CD4-positive, alpha-beta memory T cell (primary cell): ENCODE measurements around the gene ART3. TPM values are rescaled to one million over a fixed set of nuclear protein-coding genes. Genes with fewer than 3 reads are reported as not detected.
A peak's percentile ranks its signal among the peaks of the same experiment; 100 is the strongest.

ENCODE experiments used
- CTCF ChIA-PET: fragments of 350-600 bp; sonication (Branson Sonifier 250); formaldehyde crosslinking; loops from one replicate; lab custom pipeline; 2021; ENCODE audit warnings: inconsistent platforms; ENCODE audit not compliant: partially characterized antibody; lab: Charles Lee
- POLR2A ChIA-PET: fragments of 350-600 bp; sonication (Branson Sonifier 250); formaldehyde crosslinking; loops from one replicate; lab custom pipeline; 2021; ENCODE audit not compliant: partially characterized antibody; lab: Charles Lee
- DNase-seq, 5 donors: peaks; one replicate each; pipeline versions ENCODE4 v3.0.0 to v3.0.0-alpha.2; 2020 to 2022; ENCODE audit warnings: mixed read lengths in 1 of 5
- H3K27ac ChIP-seq: one replicate; pipeline ENCODE4 v1.7.0; 2013; ENCODE audit warnings: low read depth, low read length
- H3K27me3 ChIP-seq: 2 replicates; pipeline ENCODE4 v1.7.0; 2013; ENCODE audit warnings: mild to moderate bottlenecking, low read length, moderate library complexity; ENCODE audit not compliant: insufficient read depth
- H3K36me3 ChIP-seq: 2 replicates; pipeline ENCODE4 v1.7.0; 2013; ENCODE audit warnings: mild to moderate bottlenecking, low read length, moderate library complexity; ENCODE audit not compliant: insufficient read depth
- H3K4me1 ChIP-seq: 2 replicates; pipeline ENCODE4 v1.7.0; 2013; ENCODE audit warnings: mild to moderate bottlenecking, low read length, moderate library complexity; ENCODE audit not compliant: insufficient read depth
- H3K4me3 ChIP-seq, 2 donors: one replicate each; pipeline ENCODE4 v1.7.0; 2013; ENCODE audit warnings: low read length in 2 of 2, mild to moderate bottlenecking in 1 of 2
- H3K9me3 ChIP-seq, 2 donors: one replicate each; pipeline ENCODE4 v1.7.0; 2013; ENCODE audit warnings: low read length in 2 of 2, control low read depth in 1 of 2; ENCODE audit not compliant: control insufficient read depth in 1 of 2
- H3K27ac Mint-ChIP-seq, 7 donors: one replicate each; pipeline ENCODE4 v1.8.0; 2020 to 2021; ENCODE audit warnings: mixed read lengths in 7 of 7, mild to moderate bottlenecking in 6 of 7, inconsistent platforms in 3 of 7, moderate library complexity in 3 of 7
- H3K27me3 Mint-ChIP-seq, 2 donors: one replicate each; pipeline ENCODE4 v1.8.0; 2020 to 2021; ENCODE audit warnings: mixed read lengths in 2 of 2
- H3K36me3 Mint-ChIP-seq, 2 donors: one replicate each; pipeline ENCODE4 v1.8.0; 2020 to 2021; ENCODE audit warnings: mixed read lengths in 2 of 2, inconsistent platforms in 1 of 2, mild to moderate bottlenecking in 1 of 2
- H3K4me1 Mint-ChIP-seq, 4 donors: one replicate each; pipeline ENCODE4 v1.8.0; 2020 to 2021; ENCODE audit warnings: mixed read lengths in 4 of 4, mild to moderate bottlenecking in 1 of 4
- H3K4me3 Mint-ChIP-seq, 8 donors: one replicate each; pipeline ENCODE4 v1.8.0; 2020 to 2021; ENCODE audit warnings: mixed read lengths in 8 of 8, mild to moderate bottlenecking in 7 of 8, moderate library complexity in 6 of 8, inconsistent platforms in 3 of 8
- H3K9me3 Mint-ChIP-seq, 8 donors: one replicate each; pipeline ENCODE4 v1.8.0; 2020 to 2021; ENCODE audit warnings: mixed read lengths in 8 of 8, mild to moderate bottlenecking in 5 of 8, inconsistent platforms in 3 of 8, moderate library complexity in 1 of 8
- intact Hi-C: fragments of 100-400 bp; cut with micrococcal nuclease; formaldehyde crosslinking; loops from one replicate; pipeline ENCODE4 v1.15.1; 2023
- polyA plus RNA-seq, 2 donors: library from polyadenylated mRNA; unstranded; fragments of 300-500 nt; fragmentation: Illumina TruSeq; gene quantifications; one replicate each; pipeline ENCODE4 v1.2.3, GENCODE V29; 2021
- total RNA-seq, 2 experiments: library from RNA; stranded (reverse); gene quantifications; one replicate each; pipeline ENCODE4 v1.2.3, GENCODE V29; 2021

The ART3 gene, protein sequence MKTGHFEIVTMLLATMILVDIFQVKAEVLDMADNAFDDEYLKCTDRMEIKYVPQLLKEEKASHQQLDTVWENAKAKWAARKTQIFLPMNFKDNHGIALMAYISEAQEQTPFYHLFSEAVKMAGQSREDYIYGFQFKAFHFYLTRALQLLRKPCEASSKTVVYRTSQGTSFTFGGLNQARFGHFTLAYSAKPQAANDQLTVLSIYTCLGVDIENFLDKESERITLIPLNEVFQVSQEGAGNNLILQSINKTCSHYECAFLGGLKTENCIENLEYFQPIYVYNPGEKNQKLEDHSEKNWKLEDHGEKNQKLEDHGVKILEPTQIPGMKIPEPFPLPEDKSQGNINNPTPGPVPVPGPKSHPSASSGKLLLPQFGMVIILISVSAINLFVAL
- total RNA-seq (not detected), polyA plus RNA-seq (not detected)

GRCh38 chr4:76074468-76074867, at the start of gene ART3:
ART3 (plus strand) TSS chr4:76074709; CDS start chr4:76075890, 1,181 bp downstream.
- Histone ChIP-seq H3K4me3 (no peak within 1 kb of the TSS), H3K27ac (no peak within 1 kb of the TSS), H3K27me3 (no peaks in the 10 kb centered on the region), H3K9me3 (no peaks in the 10 kb centered on the region), H3K4me1 (no peaks in the 10 kb centered on the region), H3K36me3 (no peaks in the 10 kb centered on the region)
- ChIA-PET POLR2A (interaction anchor here (0.9 kb wide), 1 partner anchor 16 kb away, joined by 4 read pairs; no protein-coding TSS in a partner anchor), CTCF (interaction anchor here (2.4 to 4.2 kb wide), 2 partner anchors 7 to 79 kb away, joined by 9 to 11 read pairs; no protein-coding TSS in a partner anchor)
- Mint-ChIP-seq H3K27me3 (peaks cover 3 to 4% of the 10 kb centered on the region in 2 donors), H3K4me1 (no peaks in the 10 kb centered on the region), H3K4me3 (no peak within 1 kb of the TSS), H3K36me3 (no peaks in the 10 kb centered on the region), H3K9me3 (peaks cover 0 to 1% (median 0%) of the 10 kb centered on the region in 8 donors), H3K27ac (no peak within 1 kb of the TSS)
- intact Hi-C loops = no loop called here
- no peak for DNase-seq

DNA sequence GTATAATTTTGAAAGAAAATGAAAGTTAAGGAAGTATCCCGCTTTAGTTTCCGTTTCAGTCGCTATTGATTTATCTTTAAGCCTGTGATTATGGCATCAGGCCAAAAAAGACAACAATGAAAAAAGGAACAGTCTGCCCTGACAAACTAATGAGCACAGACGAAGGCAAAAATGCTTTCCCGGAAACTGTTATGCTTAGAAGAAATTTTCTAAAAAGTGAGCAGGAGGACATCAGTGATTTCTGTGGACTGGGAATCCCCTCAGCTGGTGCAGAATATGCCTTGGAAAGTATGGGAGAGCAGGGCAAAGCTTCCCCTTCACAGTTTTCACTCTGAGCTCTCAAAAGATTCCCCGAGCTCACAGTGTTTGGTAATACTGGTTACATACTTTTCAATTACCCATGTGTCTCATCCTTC, 46.2 kb upstream of the ART3 start:
- CTCF ChIA-PET = no interaction called here
- POLR2A ChIA-PET = no interaction called here

GRCh38 chr4:76029300-76029699, 45.2 kb upstream of the ART3 start:
- Histone ChIP-seq H3K27ac (no peak overlapping the region), H3K9me3 (no peaks in the 10 kb centered on the region), H3K4me1 (peaks cover 12% of the 10 kb centered on the region), H3K4me3 (no peak overlapping the region), H3K27me3 (no peaks in the 10 kb centered on the region), H3K36me3 (no peaks in the 10 kb centered on the region)
- Mint-ChIP-seq H3K27ac (no peak overlapping the region), H3K4me3 (no peak overlapping the region), H3K4me1 (peaks cover 9 to 19% (median 16%) of the 10 kb centered on the region in 4 donors), H3K9me3 (no peaks in the 10 kb centered on the region), H3K27me3 (no peaks in the 10 kb centered on the region), H3K36me3 (no peaks in the 10 kb centered on the region)
- no peak for DNase-seq
- ChIA-PET POLR2A (no interaction called here), CTCF (no interaction called here)
- intact Hi-C loops = no loop called here

More for the DNA sequence above, 46.2 kb upstream of the ART3 start:
- intact Hi-C loops = no loop called here
- Histone ChIP-seq H3K36me3 (no peaks in the 10 kb centered on the region), H3K27ac (no peak overlapping the region), H3K9me3 (no peaks in the 10 kb centered on the region), H3K27me3 (no peaks in the 10 kb centered on the region), H3K4me1 (peaks cover 22% of the 10 kb centered on the region), H3K4me3 (peak overlapping the region in 1 of 2 donors; percentile 19)
- Mint-ChIP-seq H3K4me1 (peaks cover 15 to 26% (median 23%) of the 10 kb centered on the region in 4 donors), H3K27me3 (no peaks in the 10 kb centered on the region), H3K9me3 (no peaks in the 10 kb centered on the region), H3K36me3 (no peaks in the 10 kb centered on the region), H3K4me3 (peak overlapping the region; percentile 39 to 78 (median 69)), H3K27ac (peak overlapping the region in 5 of 7 donors; percentile 24 to 75 (median 45))
- DNase-seq = peak in 4 of 5 donors; percentile 27 to 40 (median 33)

GRCh38 chr4:76035141-76035540, 39.4 kb upstream of the ART3 start:
- no peaks in the 10 kb centered on the region for H3K9me3 Mint-ChIP-seq
- Histone ChIP-seq H3K9me3 (no peaks in the 10 kb centered on the region), H3K27me3 (no peaks in the 10 kb centered on the region), H3K36me3 (no peaks in the 10 kb centered on the region), H3K27ac (no peak overlapping the region), H3K4me1 (no peaks in the 10 kb centered on the region), H3K4me3 (no peak overlapping the region)
- ChIA-PET POLR2A (no interaction called here), CTCF (no interaction called here)
- no peak overlapping the region for H3K27ac Mint-ChIP-seq
- DNase-seq = no peak
- intact Hi-C loops = no loop called here
- H3K36me3 Mint-ChIP-seq = no peaks in the 10 kb centered on the region
- no peaks in the 10 kb centered on the region for H3K27me3 Mint-ChIP-seq
- H3K4me1 Mint-ChIP-seq = no peaks in the 10 kb centered on the region
- H3K4me3 Mint-ChIP-seq = no peak overlapping the region

DNA sequence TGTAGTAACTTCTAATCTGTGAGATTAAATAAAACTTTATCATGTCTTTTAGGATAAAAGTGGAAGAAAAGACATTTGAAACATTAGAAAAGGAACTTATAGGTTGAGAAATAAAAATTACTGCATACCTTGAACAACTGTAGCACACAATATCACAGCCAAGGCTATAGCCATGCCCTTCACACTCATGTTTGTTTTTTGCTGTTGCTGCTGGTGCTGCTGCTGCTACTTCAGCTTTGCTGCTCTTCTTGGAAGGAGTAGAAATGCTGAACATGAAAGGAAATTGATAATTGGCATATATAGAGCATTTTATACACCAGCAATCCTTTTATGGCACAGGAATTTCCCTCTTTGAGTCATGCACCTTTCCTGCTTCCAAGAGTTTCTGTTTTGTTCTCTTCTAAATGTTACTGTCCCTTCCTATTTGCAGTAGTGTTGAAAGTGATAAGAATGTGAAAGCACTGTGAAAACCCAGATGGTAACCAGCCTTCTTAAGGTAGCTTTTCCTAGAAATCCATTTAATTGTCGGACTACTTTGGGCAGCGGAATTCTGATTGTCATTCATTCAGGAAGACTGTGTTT, 38.6 kb upstream of the ART3 start, which contains the start of gene CXCL11:
CXCL11 (minus strand) TSS at position 272 of the 582 bp plus-strand sequence; CDS start at position 189, 83 bp downstream.
- Histone ChIP-seq H3K36me3 (no peaks in the 10 kb centered on the region), H3K9me3 (no peaks in the 10 kb centered on the region), H3K27ac (no peak within 1 kb of the TSS), H3K4me1 (no peaks in the 10 kb centered on the region), H3K4me3 (no peak within 1 kb of the TSS), H3K27me3 (no peaks in the 10 kb centered on the region)
- no peaks in the 10 kb centered on the region for H3K4me1 Mint-ChIP-seq
- peaks cover 2% of the 10 kb centered on the region in 2 donors for H3K27me3 Mint-ChIP-seq
- H3K4me3 Mint-ChIP-seq = no peak within 1 kb of the TSS
- DNase-seq = no peak
- no peaks in the 10 kb centered on the region for H3K36me3 Mint-ChIP-seq
- H3K27ac Mint-ChIP-seq = no peak within 1 kb of the TSS
- POLR2A ChIA-PET = no interaction called here
- intact Hi-C loops = no loop called here
- H3K9me3 Mint-ChIP-seq = no peaks in the 10 kb centered on the region
- CTCF ChIA-PET = no interaction called here

- POLR2A ChIA-PET = no interaction called here
- intact Hi-C loops = no loop called here
Observed at GRCh38 chr4:76036855-76037254, 37.7 kb upstream of the ART3 start.

More at GRCh38 chr4:76036855-76037254, 37.7 kb upstream of the ART3 start:
- H3K27ac ChIP-seq = no peak overlapping the region
- no peaks in the 10 kb centered on the region for H3K9me3 ChIP-seq
- no peaks in the 10 kb centered on the region for H3K36me3 ChIP-seq
- no peaks in the 10 kb centered on the region for H3K36me3 Mint-ChIP-seq
- CTCF ChIA-PET = interaction anchor here (0.7 kb wide), 1 partner anchor 41 kb away, joined by 3 read pairs; no protein-coding TSS in a partner anchor
- H3K4me3 Mint-ChIP-seq = no peak overlapping the region
- H3K27me3 Mint-ChIP-seq = peaks cover 2 to 3% of the 10 kb centered on the region in 2 donors
- no peaks in the 10 kb centered on the region for H3K9me3 Mint-ChIP-seq
- H3K4me3 ChIP-seq = no peak overlapping the region
- H3K27me3 ChIP-seq = no peaks in the 10 kb centered on the region
- DNase-seq = no peak
- no peaks in the 10 kb centered on the region for H3K4me1 ChIP-seq
- no peaks in the 10 kb centered on the region for H3K4me1 Mint-ChIP-seq
- no peak overlapping the region for H3K27ac Mint-ChIP-seq
